OCI-LY1 (cell line): ENCODE data around the gene MAPK10.

Source experiments
- H2AFZ ChIP-seq: fragments of 200-600 bp; sonication (generic), shearing (Covaris generic); 2 replicates; pipeline ENCODE4 v1.6.0; 2014; ENCODE audit warnings: antibody characterized with exemption, mild to moderate bottlenecking, low read length
- H3F3A ChIP-seq: fragments of 200-600 bp; sonication (generic), shearing (Covaris generic); 2 replicates; pipeline ENCODE4 v1.6.0; 2014; ENCODE audit warnings: mild to moderate bottlenecking, antibody characterized with exemption, low read length, moderate library complexity; ENCODE audit not compliant: insufficient read depth
- H3K27ac ChIP-seq: fragments of 200-600 bp; sonication (generic); 2 replicates; pipeline ENCODE4 v1.5.1; 2014; ENCODE audit warnings: low read length, mixed run types, mild to moderate bottlenecking, low read depth; ENCODE audit not compliant: poor library complexity, severe bottlenecking
- H3K27me3 ChIP-seq: fragments of 200-600 bp; sonication (generic); 2 replicates; pipeline ENCODE4 v1.6.0; 2014; ENCODE audit warnings: antibody characterized with exemption, mild to moderate bottlenecking, low read length, moderate library complexity; ENCODE audit not compliant: insufficient read depth
- H3K36me3 ChIP-seq: fragments of 200-600 bp; sonication (generic); 2 replicates; pipeline ENCODE4 v1.6.1; 2014; ENCODE audit warnings: mild to moderate bottlenecking, antibody characterized with exemption, low read length, moderate library complexity, mixed read lengths; ENCODE audit not compliant: insufficient read depth
- H3K4me1 ChIP-seq: fragments of 200-600 bp; sonication (generic); 2 replicates; pipeline ENCODE4 v1.5.1; 2014; ENCODE audit warnings: mild to moderate bottlenecking, low read length, moderate library complexity; ENCODE audit not compliant: insufficient read depth, severe bottlenecking
- H3K4me2 ChIP-seq: fragments of 200-600 bp; sonication (generic), shearing (Covaris generic); 2 replicates; pipeline ENCODE4 v1.6.1; 2014; ENCODE audit warnings: low read length
- H3K4me3 ChIP-seq: fragments of 200-600 bp; sonication (generic); 2 replicates; pipeline ENCODE4 v1.5.1; 2014; ENCODE audit warnings: low read length, low read depth, mild to moderate bottlenecking, mixed read lengths; ENCODE audit not compliant: poor library complexity, severe bottlenecking
- H3K79me2 ChIP-seq: fragments of 200-600 bp; shearing (Covaris generic); 2 replicates; pipeline ENCODE4 v1.6.1; 2016; ENCODE audit warnings: mixed run types, low read length, mixed read lengths; ENCODE audit not compliant: insufficient read depth
- H3K9ac ChIP-seq: fragments of 200-600 bp; sonication (generic), shearing (Covaris generic); 2 replicates; pipeline ENCODE4 v1.6.1; 2014; ENCODE audit warnings: mild to moderate bottlenecking, low read length, mixed read lengths
- H3K9me2 ChIP-seq: fragments of 200-600 bp; sonication (generic), shearing (Covaris generic); 2 replicates; pipeline ENCODE4 v1.6.1; 2014; ENCODE audit warnings: low read depth, mild to moderate bottlenecking, low read length, mixed read lengths
- H3K9me3 ChIP-seq: fragments of 200-600 bp; shearing (Covaris generic); 2 replicates; pipeline ENCODE4 v1.6.1; 2014; ENCODE audit warnings: low read length, mixed read lengths
- H4K20me1 ChIP-seq: fragments of 200-600 bp; sonication (generic), shearing (Covaris generic); 2 replicates; pipeline ENCODE4 v1.6.0; 2016; ENCODE audit warnings: mild to moderate bottlenecking, low read length; ENCODE audit not compliant: insufficient read depth
- CTCF ChIP-seq: fragments of 200-600 bp; sonication (generic), shearing (Covaris generic); IDR thresholded peaks from 2 replicates; pipeline ENCODE4 v1.5.1; 2017; ENCODE audit warnings: mild to moderate bottlenecking, antibody characterized with exemption, low read length, moderate library complexity, mixed read lengths
- EZH2 ChIP-seq: fragments of 200-600 bp; sonication (generic), shearing (Covaris generic); IDR thresholded peaks from 2 replicates; pipeline ENCODE4 v1.8.0; 2017; ENCODE audit warnings: borderline replicate concordance, mixed run types, mild to moderate bottlenecking, antibody characterized with exemption, low read length, moderate library complexity, mixed read lengths

Gene MAPK10

GRCh38 chr4:86203176-86203575 lies 156.7 kb downstream of the MAPK10 start:
- no peak overlapping the region for H3K9ac ChIP-seq
- no peak overlapping the region for H3K4me3 ChIP-seq
- no peak overlapping the region for H3K27ac ChIP-seq
- H3K27me3 ChIP-seq: no peaks in the 10 kb centered on the region
- no peaks in the 10 kb centered on the region for H3K36me3 ChIP-seq
- H3F3A ChIP-seq: no peaks in the 10 kb centered on the region
- no peaks in the 10 kb centered on the region for H3K4me1 ChIP-seq
- no peaks in the 10 kb centered on the region for H4K20me1 ChIP-seq
- H2AFZ ChIP-seq: no peak overlapping the region
- H3K9me2 ChIP-seq: no peaks in the 10 kb centered on the region
- no peaks in the 10 kb centered on the region for H3K79me2 ChIP-seq
- no peaks in the 10 kb centered on the region for H3K9me3 ChIP-seq
- H3K4me2 ChIP-seq: no peak overlapping the region
- TF ChIP-seq CTCF (no peak), EZH2 (no peak)

GRCh38 chr4:86185659-86186058 lies 174.2 kb downstream of the MAPK10 start:
- H4K20me1 ChIP-seq: no peaks in the 10 kb centered on the region
- H3K4me2 ChIP-seq: no peak overlapping the region
- no peaks in the 10 kb centered on the region for H3K79me2 ChIP-seq
- no peaks in the 10 kb centered on the region for H3K9me2 ChIP-seq
- H3K4me1 ChIP-seq: no peaks in the 10 kb centered on the region
- no peaks in the 10 kb centered on the region for H3K9me3 ChIP-seq
- H3K27me3 ChIP-seq: no peaks in the 10 kb centered on the region
- no peaks in the 10 kb centered on the region for H3K36me3 ChIP-seq
- no peak overlapping the region for H3K27ac ChIP-seq
- no peak overlapping the region for H2AFZ ChIP-seq
- no peak overlapping the region for H3K9ac ChIP-seq
- H3K4me3 ChIP-seq: no peak overlapping the region
- TF ChIP-seq CTCF (no peak), EZH2 (no peak)
- H3F3A ChIP-seq: no peaks in the 10 kb centered on the region

DNA sequence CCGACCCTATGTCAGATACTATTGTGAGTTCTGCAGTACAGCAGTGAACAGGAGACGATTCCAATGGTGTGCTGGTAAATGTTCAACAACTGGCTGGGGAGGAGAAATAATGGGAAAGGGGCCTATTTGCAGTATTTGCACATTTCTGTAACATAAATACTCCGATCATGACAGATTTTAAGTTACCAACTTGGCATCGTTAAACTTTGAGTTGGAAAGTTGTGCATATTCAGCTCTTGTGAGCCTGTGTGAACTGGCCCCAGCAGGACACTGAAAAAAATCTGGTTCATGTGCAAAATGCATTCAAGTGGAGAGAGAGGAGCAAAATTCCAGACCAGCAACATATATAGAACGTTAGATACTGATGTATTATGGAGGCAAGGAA lies 175.0 kb downstream of the MAPK10 start:
- H3K36me3 ChIP-seq: no peaks in the 10 kb centered on the region
- no peak overlapping the region for H3K9ac ChIP-seq
- no peaks in the 10 kb centered on the region for H3F3A ChIP-seq
- no peaks in the 10 kb centered on the region for H3K9me2 ChIP-seq
- H3K4me1 ChIP-seq: no peaks in the 10 kb centered on the region
- no peak for TF ChIP-seq CTCF
- TF ChIP-seq EZH2: no peak
- H3K27ac ChIP-seq: no peak overlapping the region
- H3K27me3 ChIP-seq: no peaks in the 10 kb centered on the region
- H3K4me3 ChIP-seq: no peak overlapping the region
- no peak overlapping the region for H2AFZ ChIP-seq
- H3K4me2 ChIP-seq: no peak overlapping the region
- no peaks in the 10 kb centered on the region for H3K79me2 ChIP-seq
- no peaks in the 10 kb centered on the region for H3K9me3 ChIP-seq
- no peaks in the 10 kb centered on the region for H4K20me1 ChIP-seq
